Type B pancreatic cell (in vitro differentiated cells): ENCODE data around the gene DSG2. TPM values are rescaled to one million over a fixed set of nuclear protein-coding genes. Genes with fewer than 3 reads are reported as not detected.

Experiments
- DNase-seq: peaks from one replicate; pipeline ENCODE4 v3.0.0; 2021; ENCODE audit warnings: mixed read lengths; ENCODE audit not compliant: unreplicated experiment; ENCODE audit errors: extremely low spot score
- H3K27ac Mint-ChIP-seq: 2 replicates; pipeline ENCODE4 v1.8.0; 2021; ENCODE audit warnings: mild to moderate bottlenecking, mixed read lengths
- H3K27me3 Mint-ChIP-seq: 2 replicates; pipeline ENCODE4 v1.8.0; 2021; ENCODE audit warnings: mixed read lengths
- H3K36me3 Mint-ChIP-seq: 2 replicates; pipeline ENCODE4 v1.8.0; 2021; ENCODE audit warnings: mixed read lengths
- H3K4me1 Mint-ChIP-seq: one replicate; pipeline ENCODE4 v1.8.0; 2021; ENCODE audit warnings: mixed read lengths; ENCODE audit not compliant: unreplicated experiment
- H3K4me3 Mint-ChIP-seq: 2 replicates; pipeline ENCODE4 v1.8.0; 2021; ENCODE audit warnings: mild to moderate bottlenecking, mixed read lengths
- H3K9me3 Mint-ChIP-seq: 2 replicates; pipeline ENCODE4 v1.8.0; 2021; ENCODE audit warnings: mixed read lengths
- total RNA-seq: library from RNA; stranded (reverse); gene quantifications from 2 replicates; pipeline ENCODE4 v1.2.1, GENCODE V29; 2021; ENCODE audit warnings: low replicate concordance
- TF ChIP-seq, protein P1 (sequence below): fragments of 200-600 bp; sonication (generic); conservative IDR thresholded peaks from 2 replicates; pipeline ENCODE4 v1.5.0; 2021; ENCODE audit warnings: antibody characterized with exemption, mild to moderate bottlenecking

The DSG2 gene
- total RNA-seq, 1 donor from 2014 or later, result 117 TPM

DNA sequence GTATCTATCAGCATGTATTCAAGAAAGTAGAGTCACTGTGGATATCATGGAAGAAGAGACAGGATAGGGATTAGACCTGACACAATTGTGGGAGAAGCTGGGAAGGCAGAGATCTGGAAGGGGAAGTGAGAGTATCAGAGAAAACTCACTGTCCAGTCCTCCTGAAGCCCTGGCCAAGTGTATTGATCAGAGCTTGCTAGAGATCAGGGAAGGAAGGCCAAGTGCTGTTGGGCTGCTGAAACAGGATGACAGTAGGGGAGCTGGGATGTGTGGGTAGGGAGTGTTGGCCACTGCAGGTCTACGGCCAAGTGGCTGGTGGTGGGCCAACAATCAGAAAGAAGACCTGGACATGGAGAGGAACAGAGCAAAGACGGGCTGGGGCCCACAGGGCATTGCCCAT lies 67.4 kb downstream of the DSG2 start:
- no peak overlapping the region for H3K27ac Mint-ChIP-seq
- no peaks in the 10 kb centered on the region for H3K36me3 Mint-ChIP-seq
- no peak for DNase-seq
- H3K27me3 Mint-ChIP-seq, result no peaks in the 10 kb centered on the region
- H3K4me1 Mint-ChIP-seq, result peaks cover 5% of the 10 kb centered on the region
- no peaks in the 10 kb centered on the region for H3K9me3 Mint-ChIP-seq
- no peak overlapping the region for H3K4me3 Mint-ChIP-seq
- TF ChIP-seq, protein P1, sequence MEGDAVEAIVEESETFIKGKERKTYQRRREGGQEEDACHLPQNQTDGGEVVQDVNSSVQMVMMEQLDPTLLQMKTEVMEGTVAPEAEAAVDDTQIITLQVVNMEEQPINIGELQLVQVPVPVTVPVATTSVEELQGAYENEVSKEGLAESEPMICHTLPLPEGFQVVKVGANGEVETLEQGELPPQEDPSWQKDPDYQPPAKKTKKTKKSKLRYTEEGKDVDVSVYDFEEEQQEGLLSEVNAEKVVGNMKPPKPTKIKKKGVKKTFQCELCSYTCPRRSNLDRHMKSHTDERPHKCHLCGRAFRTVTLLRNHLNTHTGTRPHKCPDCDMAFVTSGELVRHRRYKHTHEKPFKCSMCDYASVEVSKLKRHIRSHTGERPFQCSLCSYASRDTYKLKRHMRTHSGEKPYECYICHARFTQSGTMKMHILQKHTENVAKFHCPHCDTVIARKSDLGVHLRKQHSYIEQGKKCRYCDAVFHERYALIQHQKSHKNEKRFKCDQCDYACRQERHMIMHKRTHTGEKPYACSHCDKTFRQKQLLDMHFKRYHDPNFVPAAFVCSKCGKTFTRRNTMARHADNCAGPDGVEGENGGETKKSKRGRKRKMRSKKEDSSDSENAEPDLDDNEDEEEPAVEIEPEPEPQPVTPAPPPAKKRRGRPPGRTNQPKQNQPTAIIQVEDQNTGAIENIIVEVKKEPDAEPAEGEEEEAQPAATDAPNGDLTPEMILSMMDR, result no peak

DNA sequence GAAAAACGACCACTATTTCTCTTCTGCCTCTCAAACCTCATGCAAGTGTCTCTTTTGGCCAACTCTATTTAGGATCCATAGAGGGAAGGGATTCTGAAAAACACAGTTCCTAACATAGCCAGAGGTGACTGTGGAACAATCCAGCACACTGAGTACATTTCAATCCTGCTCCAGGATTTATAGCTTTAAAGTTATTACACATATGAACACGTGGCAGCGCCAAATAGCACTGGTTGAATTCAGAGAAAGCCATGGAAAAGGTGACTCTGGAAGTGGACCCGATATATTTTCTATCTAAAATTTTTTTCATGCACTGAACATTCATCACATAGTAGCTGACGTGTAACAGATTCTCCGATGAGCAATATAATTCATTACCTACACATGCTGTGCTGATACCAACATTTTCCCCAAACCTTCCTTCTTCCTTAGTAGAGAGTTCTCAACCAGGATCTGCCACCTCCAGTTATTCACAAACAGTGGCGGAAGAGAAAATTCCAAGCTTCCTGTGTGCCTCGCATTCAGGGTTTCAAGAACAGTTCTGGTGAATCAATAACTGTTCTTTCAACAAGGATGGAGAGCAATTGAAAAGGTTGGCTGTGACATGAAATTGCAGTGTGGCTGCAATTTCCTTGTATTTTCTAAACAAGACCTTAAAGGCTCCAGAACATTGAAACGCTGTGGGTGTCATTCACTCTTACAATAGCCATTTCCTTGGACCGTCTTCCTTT lies 68.0 kb downstream of the DSG2 start:
- Mint-ChIP-seq H3K36me3 (no peaks in the 10 kb centered on the region), H3K4me1 (peaks cover 5% of the 10 kb centered on the region), H3K27ac (no peak overlapping the region), H3K4me3 (no peak overlapping the region), H3K9me3 (no peaks in the 10 kb centered on the region), H3K27me3 (no peaks in the 10 kb centered on the region)
- DNase-seq, result no peak
- TF ChIP-seq, protein P1, result no peak

DNA sequence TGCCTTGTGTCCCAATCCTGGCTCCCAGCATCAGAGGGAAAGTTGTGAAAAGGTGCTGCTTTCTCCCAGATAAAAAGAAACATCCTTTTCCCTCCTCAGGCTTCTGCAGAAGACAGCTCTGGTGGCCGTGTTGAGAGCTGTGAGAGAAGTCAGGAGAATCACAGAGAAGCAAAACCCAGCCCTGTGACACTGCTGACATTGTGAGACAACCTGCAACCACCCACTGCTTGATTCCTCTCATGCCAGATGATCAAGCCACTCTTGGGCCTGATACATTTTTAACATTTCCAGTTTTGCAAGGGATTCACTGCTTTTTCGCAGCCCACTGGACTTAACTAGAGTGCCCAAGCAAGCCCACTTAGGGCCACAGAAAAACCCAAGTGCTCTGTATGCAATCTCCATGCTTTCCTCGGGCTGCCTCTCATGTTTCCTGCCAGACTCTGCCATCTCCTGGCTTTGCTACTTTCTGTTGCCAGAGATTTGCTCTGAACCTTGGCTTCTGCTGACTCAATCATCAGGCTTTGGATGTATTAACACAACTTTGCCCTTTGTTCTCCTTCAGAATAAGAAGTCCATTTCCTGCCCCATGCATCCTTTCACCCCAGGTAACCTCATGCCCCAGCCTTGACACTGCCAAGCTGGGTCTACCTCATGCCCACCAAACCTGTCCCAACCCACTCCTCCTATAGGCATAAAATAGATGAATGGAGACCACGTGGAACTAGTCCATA lies 68.8 kb downstream of the DSG2 start:
- H3K27ac Mint-ChIP-seq, result peak overlapping the region; percentile 18
- peaks cover 6% of the 10 kb centered on the region for H3K4me1 Mint-ChIP-seq
- no peaks in the 10 kb centered on the region for H3K27me3 Mint-ChIP-seq
- TF ChIP-seq, protein P1, result no peak
- DNase-seq, result no peak
- no peaks in the 10 kb centered on the region for H3K9me3 Mint-ChIP-seq
- H3K36me3 Mint-ChIP-seq, result no peaks in the 10 kb centered on the region
- no peak overlapping the region for H3K4me3 Mint-ChIP-seq

DNA sequence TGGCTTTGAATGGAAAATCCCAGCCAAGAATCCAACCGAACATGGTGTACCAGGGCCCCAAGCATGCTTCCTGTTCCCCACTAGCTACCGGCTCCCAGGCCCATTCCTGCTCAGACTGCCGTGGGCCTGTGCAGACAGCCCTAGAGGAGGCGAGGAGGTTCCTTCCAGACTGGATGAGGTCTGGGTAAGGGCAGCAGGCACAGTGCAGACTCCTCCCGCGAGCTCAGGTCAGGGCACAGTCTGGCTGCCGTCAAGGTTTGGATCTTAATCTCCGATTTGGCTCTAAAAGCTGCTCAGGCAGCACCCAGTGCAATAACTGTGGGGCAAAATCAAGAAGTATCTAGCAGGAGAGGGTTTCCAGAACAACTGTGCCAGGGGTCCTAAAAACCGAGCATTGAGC lies 74.4 kb downstream of the DSG2 start:
- Mint-ChIP-seq H3K9me3 (no peaks in the 10 kb centered on the region), H3K27ac (peak overlapping the region; percentile 10), H3K36me3 (no peaks in the 10 kb centered on the region), H3K27me3 (peaks cover 3% of the 10 kb centered on the region), H3K4me1 (peaks cover 12% of the 10 kb centered on the region), H3K4me3 (no peak overlapping the region)
- TF ChIP-seq, protein P1, result no peak
- DNase-seq, result no peak

DNA sequence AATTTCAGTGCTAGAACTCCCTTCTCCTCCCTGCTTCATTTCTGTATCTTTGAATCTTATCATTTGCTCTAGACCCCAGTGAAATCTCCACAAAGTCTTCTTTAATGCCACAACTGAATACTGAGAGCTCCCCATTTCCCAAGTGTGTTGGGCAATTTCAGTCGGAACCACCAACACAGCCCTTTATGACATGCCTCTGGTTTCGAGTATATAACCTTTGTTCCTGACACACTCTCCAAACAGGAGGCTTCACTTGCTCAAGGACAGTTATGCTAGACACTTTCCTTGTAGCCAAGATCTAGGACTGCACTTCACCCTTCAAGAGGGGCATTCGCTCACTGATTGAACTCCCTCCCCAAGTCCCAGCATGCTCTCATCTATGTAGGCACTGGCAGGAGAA lies 75.1 kb downstream of the DSG2 start:
- Mint-ChIP-seq H3K9me3 (no peaks in the 10 kb centered on the region), H3K27ac (no peak overlapping the region), H3K4me3 (no peak overlapping the region), H3K27me3 (peaks cover 5% of the 10 kb centered on the region), H3K4me1 (peaks cover 12% of the 10 kb centered on the region), H3K36me3 (no peaks in the 10 kb centered on the region)
- no peak for DNase-seq
- TF ChIP-seq, protein P1, result no peak
